H1 (cell line): Measurements from ENCODE around the gene EPB41L2. TPM values are rescaled to one million over a fixed set of nuclear protein-coding genes. Genes with fewer than 3 reads are reported as not detected.

ENCODE experiments used
- ASH2L ChIP-seq: fragments of 200-600, 300-600 bp; sonication (generic); IDR thresholded peaks from one replicate; pipeline ENCODE4 v1.7.1; 2017; ENCODE audit warnings: low read length
- CHD1 ChIP-seq: IDR thresholded peaks from 2 replicates; pipeline ENCODE4 v1.6.1; 2012; ENCODE audit warnings: low read depth, low read length, improper control_type of control experiment
- CHD7 ChIP-seq: fragments of 300-600 bp; sonication (generic); IDR thresholded peaks from 2 replicates; pipeline ENCODE4 v1.7.1; 2012; ENCODE audit warnings: low read length, moderate library complexity, mild to moderate bottlenecking, inconsistent platforms; ENCODE audit not compliant: insufficient replicate concordance
- GABPA ChIP-seq: IDR thresholded peaks from 2 replicates; pipeline ENCODE4 v1.6.1; 2011; ENCODE audit warnings: mild to moderate bottlenecking, low read length, moderate library complexity, borderline replicate concordance; ENCODE audit not compliant: insufficient read depth
- JUN ChIP-seq: IDR thresholded peaks from 2 replicates; pipeline ENCODE4 v1.6.1; 2011; ENCODE audit warnings: low read depth, mild to moderate bottlenecking, improper control_type of control experiment, low read length
- POLR2A ChIP-seq, 2 experiments: IDR thresholded peaks; 1 replicate in 1 of 2; 2 replicates in 1 of 2; pipeline ENCODE4 v1.6.1; 2011; ENCODE audit warnings: low read depth in 2 of 2, low read length in 2 of 2, mild to moderate bottlenecking in 2 of 2; ENCODE audit errors: control extremely low read depth in 1 of 2
- RFX5 ChIP-seq: IDR thresholded peaks from 2 replicates; pipeline ENCODE4 v1.6.1; 2011; ENCODE audit warnings: low read depth, low read length, improper control_type of control experiment, borderline replicate concordance
- SAP30 ChIP-seq: fragments of 300-600 bp; sonication (generic); IDR thresholded peaks from 2 replicates; pipeline ENCODE4 v1.7.1; 2012; ENCODE audit warnings: low read length, moderate library complexity, mild to moderate bottlenecking, inconsistent platforms; ENCODE audit not compliant: insufficient read depth, insufficient replicate concordance
- SRF ChIP-seq: IDR thresholded peaks from 2 replicates; pipeline ENCODE4 v1.6.1; 2011; ENCODE audit warnings: mild to moderate bottlenecking, low read depth, low read length, moderate library complexity
- TBP ChIP-seq: IDR thresholded peaks from 2 replicates; pipeline ENCODE4 v1.6.1; 2011; ENCODE audit warnings: low read depth, low read length, improper control_type of control experiment
- TCF12 ChIP-seq: IDR thresholded peaks from 2 replicates; pipeline ENCODE4 v1.6.1; 2011; ENCODE audit warnings: low read depth, mild to moderate bottlenecking, low read length
- polyA plus RNA-seq, 7 experiments: library from polyadenylated mRNA; depleted of rRNA in 3 of 7; stranded (reverse) in 5 of 7; unstranded in 2 of 7; fragments of >200 nt in 5 of 7; fragments of 200-250 nt in 2 of 7; gene quantifications; 1 replicate in 5 of 7; 2 replicates in 1 of 7; 4 replicates in 1 of 7; pipeline versions ENCODE4 v1.2.1 to v1.2.3, GENCODE V29; 2011 to 2013; ENCODE audit warnings: missing spikeins in 2 of 7, mixed read lengths in 2 of 7
- total RNA-seq: library from RNA; stranded (reverse); fragmentation: NEBNext Ultra II Directional; extraction: Animal tissue kit (Norgen Biotek cat#: 25700); gene quantifications from 2 replicates; pipeline ENCODE4 v1.2.1, GENCODE V29; 2021

Gene EPB41L2
- total and polyA plus RNA-seq, 2 of the 8 experiments (the other 6 are each of a cell fraction or from before 2014, with no cell fraction given): 22.5 to 123 TPM

- no peak for TF ChIP-seq CHD7
- no peak for TF ChIP-seq SAP30
- no peak for TF ChIP-seq ASH2L
- no peak for TF ChIP-seq JUN
- TF ChIP-seq POLR2A (IDR thresholded peaks at IDR 0.05; ENCODE audit: control extremely low read depth in 1 of 2, low read depth in 2 of 2, low read length in 2 of 2): no peak
- no peak for TF ChIP-seq TBP
- no peak for TF ChIP-seq TCF12
- no peak for TF ChIP-seq SRF
- no peak for TF ChIP-seq RFX5
- no peak for TF ChIP-seq GABPA
- TF ChIP-seq CHD1: no peak
- TF ChIP-seq, all 59 proteins: peak for 0
Observed at GRCh38 chr6:130955755-130956154, 107.3 kb downstream of the EPB41L2 start (continued).
